IMR-90 (cell line): ENCODE results near the gene BTBD9. TPM values are rescaled to one million over a fixed set of nuclear protein-coding genes. Genes with fewer than 3 reads are reported as not detected.

Experiments
- ATAC-seq: fragments of 200-7000 bp; cut with Tn5 transposase; 2 replicates; pipeline ENCODE4 v1.9.1; 2020; ENCODE audit warnings: low read depth, mild to moderate bottlenecking, moderate library complexity
- BruUV-seq: library from RNA; stranded (reverse); fragments of 400-500 nt; replicated peaks from 2 replicates; lab custom pipeline; 2021; lab: Mats Ljungman, UMichigan
- CTCF ChIA-PET: fragments of 300-600 bp; formaldehyde crosslinking; extraction: SDS; loops from one replicate; lab custom pipeline; 2021; ENCODE audit warnings: antibody characterized with exemption; lab: Yijun Ruan, JAX
- POLR2A ChIA-PET: fragments of 300-600 bp; sonication (Branson Sonifier 250); formaldehyde crosslinking; loops from one replicate; lab custom pipeline; 2022; ENCODE audit warnings: antibody characterized with exemption; ENCODE audit not compliant: unreplicated experiment; lab: Charles Lee
- DNase-seq: peaks from one replicate; pipeline ENCODE4 v3.0.0; 2013
- H2AFZ ChIP-seq: replicated peaks from 2 replicates; pipeline ENCODE3; 2013; ENCODE audit warnings: low read length, mild to moderate bottlenecking; ENCODE audit not compliant: poor library complexity
- H2AK5ac ChIP-seq: 2 replicates; pipeline ENCODE4 v1.6.1; 2013; ENCODE audit warnings: low read depth, low read length, inconsistent platforms
- H2AK9ac ChIP-seq: replicated peaks from 2 replicates; pipeline ENCODE3; 2013; ENCODE audit warnings: mild to moderate bottlenecking, low read depth, low read length, moderate library complexity; ENCODE audit not compliant: poor library complexity
- H2BK120ac ChIP-seq: 2 replicates; pipeline ENCODE4 v1.6.1; 2013; ENCODE audit warnings: low read depth, low read length, inconsistent platforms
- H2BK15ac ChIP-seq: 3 replicates; pipeline ENCODE4 v1.6.1; 2013; ENCODE audit warnings: low read depth, low read length, inconsistent platforms
- H2BK20ac ChIP-seq: 2 replicates; pipeline ENCODE4 v1.6.1; 2013; ENCODE audit warnings: low read depth, mild to moderate bottlenecking, inconsistent platforms, low read length, moderate library complexity
- H2BK5ac ChIP-seq: 2 replicates; pipeline ENCODE4 v1.6.1; 2013; ENCODE audit warnings: mild to moderate bottlenecking, low read depth, low read length, inconsistent platforms; ENCODE audit not compliant: poor library complexity, severe bottlenecking
- H3K14ac ChIP-seq: replicated peaks from 2 replicates; pipeline ENCODE4 v1.6.1; 2013; ENCODE audit warnings: low read depth, low read length, inconsistent platforms
- H3K18ac ChIP-seq: 2 replicates; pipeline ENCODE4 v1.6.1; 2013; ENCODE audit warnings: low read depth, low read length, control low read depth
- H3K23ac ChIP-seq: 2 replicates; pipeline ENCODE4 v1.6.1; 2013; ENCODE audit warnings: low read depth, low read length, inconsistent platforms
- H3K27ac ChIP-seq: 2 replicates; pipeline ENCODE4 v1.5.1; 2013; ENCODE audit warnings: mild to moderate bottlenecking, control low read depth, low read length; ENCODE audit not compliant: insufficient read depth
- H3K27me3 ChIP-seq: 2 replicates; pipeline ENCODE4 v1.6.1; 2013; ENCODE audit warnings: low read length; ENCODE audit not compliant: control insufficient read depth, insufficient read depth
- H3K36me3 ChIP-seq: 2 replicates; pipeline ENCODE4 v1.6.1; 2013; ENCODE audit warnings: low read length, mixed read lengths; ENCODE audit not compliant: control insufficient read depth, insufficient read depth
- H3K4ac ChIP-seq: 2 replicates; pipeline ENCODE4 v1.6.1; 2013; ENCODE audit warnings: low read depth, low read length, inconsistent platforms
- H3K4me1 ChIP-seq: 2 replicates; pipeline ENCODE4 v1.6.1; 2013; ENCODE audit warnings: low read length, mixed read lengths; ENCODE audit not compliant: control insufficient read depth, insufficient read depth
- H3K4me2 ChIP-seq: 2 replicates; pipeline ENCODE4 v1.6.1; 2013; ENCODE audit warnings: low read depth, mild to moderate bottlenecking, control low read depth, low read length, moderate library complexity
- H3K4me3 ChIP-seq: 2 replicates; pipeline ENCODE4 v1.5.1; 2013; ENCODE audit warnings: low read depth, mild to moderate bottlenecking, control low read depth, low read length, moderate library complexity; ENCODE audit not compliant: insufficient read depth
- H3K56ac ChIP-seq: 2 replicates; pipeline ENCODE4 v1.6.1; 2013; ENCODE audit warnings: low read length, inconsistent platforms; ENCODE audit not compliant: insufficient read depth; ENCODE audit errors: extremely low read depth
- H3K79me1 ChIP-seq, 2 experiments: 2 replicates each; pipeline ENCODE4 v1.6.1; 2013; ENCODE audit warnings: low read length in 2 of 2, inconsistent platforms in 1 of 2, low read depth in 1 of 2
- H3K9ac ChIP-seq: 2 replicates; pipeline ENCODE4 v1.6.1; 2013; ENCODE audit warnings: low read depth, low read length, control low read depth
- H3K9me1 ChIP-seq: 2 replicates; pipeline ENCODE4 v1.6.1; 2013; ENCODE audit warnings: low read length, inconsistent platforms; ENCODE audit not compliant: insufficient read depth
- H3K9me3 ChIP-seq: 2 replicates; pipeline ENCODE4 v1.6.1; 2013; ENCODE audit warnings: low read length; ENCODE audit not compliant: control insufficient read depth, insufficient read depth
- H4K20me1 ChIP-seq: 2 replicates; pipeline ENCODE4 v1.6.1; 2013; ENCODE audit warnings: low read length, inconsistent platforms; ENCODE audit not compliant: insufficient read depth
- H4K5ac ChIP-seq: 2 replicates; pipeline ENCODE4 v1.6.1; 2013; ENCODE audit warnings: mild to moderate bottlenecking, low read depth, low read length, control low read depth
- H4K8ac ChIP-seq, 2 experiments: 2 replicates each; pipeline ENCODE4 v1.6.1; 2013; ENCODE audit warnings: low read depth in 2 of 2, low read length in 2 of 2, control low read depth in 1 of 2, inconsistent platforms in 1 of 2
- H4K91ac ChIP-seq: 2 replicates; pipeline ENCODE4 v1.6.1; 2013; ENCODE audit warnings: low read depth, low read length, inconsistent platforms; ENCODE audit not compliant: insufficient read depth
- CEBPB ChIP-seq: IDR thresholded peaks from 2 replicates; pipeline ENCODE4 v1.6.1; 2012; ENCODE audit warnings: low read depth, low read length, improper control_type of control experiment
- MXI1 ChIP-seq: IDR thresholded peaks from 2 replicates; pipeline ENCODE4 v1.6.1; 2012; ENCODE audit warnings: low read depth, mild to moderate bottlenecking, low read length, moderate library complexity, borderline replicate concordance
- WGBS, 2 experiments: methylation state at CpG; one replicate each; pipeline versions ENCODE4 v1.1.5 to v1.1.7; 2013; ENCODE audit warnings: missing lambda C conversion rate in 2 of 2; ENCODE audit not compliant: insufficient read length in 1 of 2; ENCODE audit errors: extremely low coverage in 2 of 2; 5-methylcytosine and 5-hydroxymethylcytosine counted together
- dilution Hi-C: fragments of 300-500 bp; cut with HindIII; formaldehyde crosslinking; loops from one replicate; pipeline ENCODE4 v1.14.3; 2018; ENCODE audit warnings: low sequenced_read_pairs; ENCODE audit not compliant: unreplicated experiment
- in situ Hi-C: fragments of 300-500 bp; cut with MboI; formaldehyde crosslinking; loops from 3 replicates; pipeline ENCODE4 v1.14.3; 2019; ENCODE audit warnings: low sequenced_read_pairs, inconsistent platforms, mixed read lengths
- intact Hi-C: fragments of 100-400 bp; cut with micrococcal nuclease; formaldehyde crosslinking; loops from 2 replicates; pipeline ENCODE4 v1.10.0; 2022
- polyA plus RNA-seq, 3 experiments: library from polyadenylated mRNA; depleted of rRNA; stranded (reverse); fragments of >200 nt; gene quantifications; 2 replicates each; pipeline ENCODE4 v1.2.3, GENCODE V29; 2012; ENCODE audit warnings: low replicate concordance in 1 of 3
- total RNA-seq: library from RNA; depleted of rRNA; stranded (reverse); fragments of >200 nt; gene quantifications from 2 replicates; pipeline ENCODE4 v1.2.3, GENCODE V29; 2012

BTBD9 gene
- total and polyA plus RNA-seq, 2 of the 4 experiments (the other 2 are of a cell fraction), result 4.1 to 22.0 TPM

DNA sequence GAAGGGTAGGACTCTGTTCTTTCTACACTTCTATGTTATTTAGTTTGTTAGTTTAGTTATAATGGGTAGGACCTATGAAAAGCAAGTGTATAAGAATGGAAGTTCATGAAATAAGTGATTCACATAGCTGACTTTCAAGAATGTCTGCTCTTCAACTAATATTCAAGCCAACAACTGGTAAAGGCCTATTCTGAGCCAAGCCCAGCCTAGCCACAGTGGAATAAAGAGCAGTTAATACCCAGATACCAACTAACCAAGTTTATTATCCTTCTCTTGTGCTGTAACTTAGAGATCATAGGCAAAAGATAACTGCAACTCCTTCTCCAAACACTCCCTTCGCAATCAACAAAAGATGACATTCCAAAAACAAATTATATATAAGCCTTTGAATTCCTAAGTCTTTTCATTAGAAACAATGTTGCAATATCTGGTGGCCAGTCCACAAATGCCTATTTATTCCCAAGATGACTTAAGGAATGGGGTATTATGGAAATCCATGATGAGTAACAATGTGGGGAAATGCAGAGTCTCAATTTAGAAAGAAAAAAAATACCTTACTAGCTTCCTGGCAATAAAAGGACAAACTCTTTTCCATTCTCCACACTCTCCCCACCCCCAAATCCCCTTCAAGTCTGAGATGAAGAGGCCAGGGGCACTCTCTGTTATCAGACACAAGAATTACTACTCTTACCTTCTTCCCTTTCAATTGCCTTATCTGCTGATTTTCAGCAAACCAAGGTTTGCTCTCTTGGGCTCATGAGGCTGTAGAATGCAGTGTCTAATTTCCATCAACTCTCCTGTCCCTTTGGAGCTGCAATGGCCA, 27.4 kb downstream of the BTBD9 start:
- no peaks in the 10 kb centered on the region for H3K36me3 ChIP-seq
- no CpG with 5 or more reads among the region's 1 CpG for WGBS, 2 experiments
- ChIA-PET CTCF (interaction anchor here (1.2 kb wide), 1 partner anchor 22 kb away, joined by 4 read pairs; no protein-coding TSS in a partner anchor), POLR2A (no interaction called here)
- no peak overlapping the region for H2AFZ ChIP-seq
- ATAC-seq (peak; percentile 76), DNase-seq (peak; percentile 82)
- peak overlapping the region; percentile 60 for H4K91ac ChIP-seq
- H3K4me1 ChIP-seq, result peaks cover 9% of the 10 kb centered on the region
- peaks cover 6 to 39% of the 10 kb centered on the region in 2 experiments for H3K79me1 ChIP-seq
- H3K23ac ChIP-seq, result peak overlapping the region; percentile 16; the same call in 1 of the 2 replicates
- no peak overlapping the region for H3K56ac ChIP-seq
- peak overlapping the region; percentile 78 for H3K18ac ChIP-seq
- no peak overlapping the region for H2AK9ac ChIP-seq
- in situ Hi-C loops, result no loop called here
- peak overlapping the region; percentile 68 for H2BK120ac ChIP-seq
- peak overlapping the region; percentile 82; the same call in 1 of the 2 replicates for H2AK5ac ChIP-seq
- H3K4me2 ChIP-seq, result peak overlapping the region; percentile 71
- no peak overlapping the region for H3K4me3 ChIP-seq
- TF ChIP-seq MXI1 (no peak), CEBPB (peak; percentile 93)
- peak overlapping the region; percentile 80 for H3K4ac ChIP-seq
- peak overlapping the region; percentile 75 for H3K27ac ChIP-seq
- H4K5ac ChIP-seq, result peak overlapping the region; percentile 44
- intact Hi-C loops, result no loop called here
- H3K27me3 ChIP-seq, result no peaks in the 10 kb centered on the region
- peak overlapping the region; percentile 23; the same call in 1 of the 3 replicates for H2BK15ac ChIP-seq
- H4K20me1 ChIP-seq, result no peaks in the 10 kb centered on the region
- H3K9me1 ChIP-seq, result peaks cover 4% of the 10 kb centered on the region; the same call in 1 of the 2 replicates
- no TSS peak for BruUV-seq
- dilution Hi-C loops, result no loop called here
- peak overlapping the region; percentile 83 for H2BK5ac ChIP-seq
- H3K9me3 ChIP-seq, result no peaks in the 10 kb centered on the region
- H3K14ac ChIP-seq, result peak overlapping the region; percentile 72
- H4K8ac ChIP-seq, result peak overlapping the region; percentile 53 to 70; a peak in 2 of 4 replicates
- no peak overlapping the region for H3K9ac ChIP-seq
- peak overlapping the region; percentile 66 for H2BK20ac ChIP-seq
